H1 (cell line): ENCODE results near the gene DBX2. TPM values are rescaled to one million over a fixed set of nuclear protein-coding genes. Genes with fewer than 3 reads are reported as not detected.

Experiments
- CTCF ChIA-PET: fragments of 300-600 bp; sonication (Branson Sonifier 250); formaldehyde crosslinking; loops from one replicate; lab custom pipeline; 2021; ENCODE audit not compliant: partially characterized antibody; lab: Charles Lee
- POLR2A ChIA-PET: fragments of 300-600 bp; sonication (Branson Sonifier 250); formaldehyde crosslinking; loops from one replicate; lab custom pipeline; 2021; ENCODE audit warnings: inconsistent platforms; ENCODE audit not compliant: partially characterized antibody; lab: Charles Lee
- DNase-seq, 2 experiments: peaks; one replicate each; pipeline versions ENCODE4 v3.0.0 to v3.0.0-alpha.2; 2010 to 2022; ENCODE audit warnings: low spot score in 2 of 2, low read depth in 1 of 2, mixed read lengths in 1 of 2
- FAIRE-seq: peaks from 2 replicates; lab custom pipeline; 2011; peaks lifted over from hg19 to GRCh38; lab: Jason Lieb, UNC
- H2AFZ ChIP-seq: 2 replicates; pipeline ENCODE4 v1.8.1; 2012; ENCODE audit warnings: low read length, inconsistent platforms
- H2AK5ac ChIP-seq: 2 replicates; pipeline ENCODE4 v1.6.1; 2013; ENCODE audit warnings: low read depth, low read length
- H2BK120ac ChIP-seq: replicated peaks from 2 replicates; pipeline ENCODE3; 2013; ENCODE audit warnings: low read depth, low read length, inconsistent platforms
- H2BK12ac ChIP-seq: 2 replicates; pipeline ENCODE4 v1.6.1; 2013; ENCODE audit warnings: low read depth, low read length
- H2BK15ac ChIP-seq: 2 replicates; pipeline ENCODE4 v1.6.1; 2013; ENCODE audit warnings: low read length
- H2BK20ac ChIP-seq: 2 replicates; pipeline ENCODE4 v1.6.1; 2013; ENCODE audit warnings: low read length
- H2BK5ac ChIP-seq: 2 replicates; pipeline ENCODE4 v1.6.1; 2013; ENCODE audit warnings: low read depth, low read length
- H3K14ac ChIP-seq: 2 replicates; pipeline ENCODE4 v1.6.1; 2013; ENCODE audit warnings: inconsistent platforms; ENCODE audit not compliant: insufficient read length
- H3K18ac ChIP-seq: 2 replicates; pipeline ENCODE4 v1.6.1; 2013; ENCODE audit warnings: low read length; ENCODE audit errors: extremely low read depth
- H3K23ac ChIP-seq: 2 replicates; pipeline ENCODE4 v1.6.1; 2013; ENCODE audit warnings: inconsistent platforms; ENCODE audit not compliant: insufficient read length
- H3K23me2 ChIP-seq: 2 replicates; pipeline ENCODE4 v1.6.1; 2013; ENCODE audit warnings: low read depth, low read length
- H3K27ac ChIP-seq: 2 replicates; pipeline ENCODE4 v1.6.1; 2011; ENCODE audit warnings: low read depth, low read length, inconsistent platforms
- H3K27me3 ChIP-seq, 4 experiments: replicated peaks in 1 of 4; 1 replicate in 1 of 4; 2 replicates in 3 of 4; pipeline versions ENCODE4 v1.6.1 to v1.8.1; 2011 to 2013; ENCODE audit warnings: low read length in 3 of 4, mild to moderate bottlenecking in 3 of 4, inconsistent platforms in 2 of 4, mixed read lengths in 2 of 4, moderate library complexity in 1 of 4; ENCODE audit not compliant: control insufficient read depth in 3 of 4, insufficient read depth in 3 of 4; ENCODE audit errors: extremely low read depth in 1 of 4
- H3K36me3 ChIP-seq, 4 experiments: 2 replicates each; pipeline versions ENCODE4 v1.6.1 to v1.8.1; 2011 to 2013; ENCODE audit warnings: mild to moderate bottlenecking in 4 of 4, low read length in 3 of 4, moderate library complexity in 2 of 4, control low read depth in 1 of 4, inconsistent platforms in 1 of 4; ENCODE audit not compliant: insufficient read depth in 4 of 4, control insufficient read depth in 2 of 4
- H3K4ac ChIP-seq: replicated peaks from 2 replicates; pipeline ENCODE3; 2013; ENCODE audit warnings: low read length, low read depth, mixed read lengths, inconsistent platforms; ENCODE audit not compliant: insufficient read length
- H3K4me1 ChIP-seq, 4 experiments: replicated peaks in 1 of 4; 1 replicate in 1 of 4; 2 replicates in 3 of 4; pipeline versions ENCODE4 v1.6.1 to v1.8.1; 2011 to 2013; ENCODE audit warnings: low read length in 3 of 4, inconsistent platforms in 2 of 4, mixed read lengths in 1 of 4; ENCODE audit not compliant: insufficient read depth in 4 of 4, control insufficient read depth in 3 of 4
- H3K4me2 ChIP-seq, 2 experiments: 2 replicates each; pipeline versions ENCODE4 v1.6.1 to v1.8.1; 2011 to 2013; ENCODE audit warnings: low read depth in 2 of 2, low read length in 2 of 2, control low read depth in 1 of 2, inconsistent platforms in 1 of 2, mild to moderate bottlenecking in 1 of 2; ENCODE audit not compliant: insufficient read depth in 1 of 2
- H3K4me3 ChIP-seq, 4 experiments: fragments of 200-600, 300-600 bp in 1 of 4; sonication (generic), shearing (Covaris generic), sonication (Bioruptor Twin) in 1 of 4; 2 replicates each; pipeline versions ENCODE4 v1.5.1 to v1.8.1; 2011 to 2016; ENCODE audit warnings: low read length in 4 of 4, low read depth in 3 of 4, control low read depth in 2 of 4, inconsistent platforms in 2 of 4, mild to moderate bottlenecking in 2 of 4, mixed read lengths in 1 of 4, moderate library complexity in 1 of 4; ENCODE audit not compliant: insufficient read depth in 2 of 4; ENCODE audit errors: extremely low read depth in 1 of 4
- H3K56ac ChIP-seq: replicated peaks from 2 replicates; pipeline ENCODE3; 2013; ENCODE audit warnings: low read depth, mild to moderate bottlenecking, mixed read lengths, low read length, inconsistent platforms; ENCODE audit not compliant: insufficient read length
- H3K79me1 ChIP-seq: 2 replicates; pipeline ENCODE4 v1.6.1; 2013; ENCODE audit warnings: low read depth, low read length, control low read depth
- H3K79me2 ChIP-seq, 2 experiments: 2 replicates each; pipeline versions ENCODE4 v1.6.1 to v1.8.1; 2012 to 2013; ENCODE audit warnings: low read length in 2 of 2, mild to moderate bottlenecking in 2 of 2, inconsistent platforms in 1 of 2; ENCODE audit not compliant: insufficient read depth in 2 of 2, control insufficient read depth in 1 of 2
- H3K9ac ChIP-seq, 4 experiments: replicated peaks in 1 of 4; 1 replicate in 1 of 4; 2 replicates in 3 of 4; pipeline versions ENCODE4 v1.6.1 to v1.8.1; 2011 to 2013; ENCODE audit warnings: low read depth in 3 of 4, low read length in 3 of 4, control low read depth in 2 of 4, mild to moderate bottlenecking in 2 of 4, moderate library complexity in 2 of 4, inconsistent platforms in 1 of 4; ENCODE audit errors: extremely low read depth in 1 of 4
- H3K9me3 ChIP-seq, 2 experiments: 2 replicates each; pipeline versions ENCODE4 v1.6.1 to v1.8.1; 2012 to 2013; ENCODE audit warnings: mild to moderate bottlenecking in 2 of 2, moderate library complexity in 2 of 2, control low read depth in 1 of 2, inconsistent platforms in 1 of 2, low read depth in 1 of 2, low read length in 1 of 2, mixed read lengths in 1 of 2; ENCODE audit not compliant: insufficient read depth in 2 of 2
- H4K20me1 ChIP-seq, 2 experiments: replicated peaks in 1 of 2; 2 replicates each; pipeline versions ENCODE3 to v1.8.1; 2011 to 2013; ENCODE audit warnings: inconsistent platforms in 2 of 2, low read length in 2 of 2, mild to moderate bottlenecking in 1 of 2; ENCODE audit not compliant: insufficient read depth in 2 of 2, control insufficient read depth in 1 of 2
- H4K5ac ChIP-seq: 2 replicates; pipeline ENCODE4 v1.6.1; 2013; ENCODE audit warnings: low read length, low read depth, mixed read lengths, inconsistent platforms; ENCODE audit not compliant: insufficient read length
- H4K8ac ChIP-seq: 2 replicates; pipeline ENCODE4 v1.8.0; 2013; ENCODE audit warnings: mild to moderate bottlenecking, moderate library complexity, low read length, inconsistent platforms; ENCODE audit not compliant: insufficient read depth; ENCODE audit errors: extremely low read depth
- H4K91ac ChIP-seq: replicated peaks from 2 replicates; pipeline ENCODE3; 2013; ENCODE audit warnings: low read length, mixed read lengths, inconsistent platforms; ENCODE audit not compliant: insufficient read length
- ATF2 ChIP-seq: IDR thresholded peaks from 2 replicates; pipeline ENCODE4 v1.6.1; 2012; ENCODE audit warnings: low read length, inconsistent platforms
- ATF3 ChIP-seq: IDR thresholded peaks from 2 replicates; pipeline ENCODE4 v1.6.1; 2011; ENCODE audit warnings: low read depth, mild to moderate bottlenecking, low read length; ENCODE audit not compliant: insufficient read depth
- CREB1 ChIP-seq: IDR thresholded peaks from 2 replicates; pipeline ENCODE4 v1.6.1; 2012; ENCODE audit warnings: inconsistent platforms
- CTBP2 ChIP-seq: IDR thresholded peaks from 2 replicates; pipeline ENCODE4 v1.7.0; 2011; ENCODE audit warnings: borderline replicate concordance, mild to moderate bottlenecking, moderate library complexity, mixed read lengths, low read length; ENCODE audit not compliant: insufficient read depth, insufficient read length
- KDM1A ChIP-seq: fragments of 200-600, 300-600 bp; sonication (generic); IDR thresholded peaks from 2 replicates; pipeline ENCODE4 v1.7.1; 2016; ENCODE audit warnings: mild to moderate bottlenecking, low read length, borderline replicate concordance
- SRF ChIP-seq: IDR thresholded peaks from 2 replicates; pipeline ENCODE4 v1.6.1; 2011; ENCODE audit warnings: mild to moderate bottlenecking, low read depth, low read length, moderate library complexity
- WGBS, 2 experiments: shearing (Covaris generic) in 1 of 2; methylation state at CpG; one replicate each; pipeline versions ENCODE4 v1.1.6 to v1.1.7; 2013 to 2015; ENCODE audit warnings: low lambda C conversion rate in 2 of 2, mixed read lengths in 2 of 2, inconsistent platforms in 1 of 2, low coverage in 1 of 2, missing lambda C conversion rate in 1 of 2; ENCODE audit not compliant: insufficient replicate concordance in 2 of 2, insufficient coverage in 1 of 2, insufficient read length in 1 of 2; ENCODE audit errors: extremely low coverage in 1 of 2, missing lambda C conversion rate in 1 of 2; 5-methylcytosine and 5-hydroxymethylcytosine counted together
- polyA plus RNA-seq, 7 experiments: library from polyadenylated mRNA; depleted of rRNA in 3 of 7; stranded (reverse) in 5 of 7; unstranded in 2 of 7; fragments of >200 nt in 5 of 7; fragments of 200-250 nt in 2 of 7; gene quantifications; 1 replicate in 5 of 7; 2 replicates in 1 of 7; 4 replicates in 1 of 7; pipeline versions ENCODE4 v1.2.1 to v1.2.3, GENCODE V29; 2011 to 2013; ENCODE audit warnings: missing spikeins in 2 of 7, mixed read lengths in 2 of 7
- total RNA-seq: library from RNA; stranded (reverse); fragmentation: NEBNext Ultra II Directional; extraction: Animal tissue kit (Norgen Biotek cat#: 25700); gene quantifications from 2 replicates; pipeline ENCODE4 v1.2.1, GENCODE V29; 2021

The DBX2 gene
- total and polyA plus RNA-seq, 2 of the 8 experiments (the other 6 are each of a cell fraction or from before 2014, with no cell fraction given): 0.06 TPM; not detected in 1

DNA sequence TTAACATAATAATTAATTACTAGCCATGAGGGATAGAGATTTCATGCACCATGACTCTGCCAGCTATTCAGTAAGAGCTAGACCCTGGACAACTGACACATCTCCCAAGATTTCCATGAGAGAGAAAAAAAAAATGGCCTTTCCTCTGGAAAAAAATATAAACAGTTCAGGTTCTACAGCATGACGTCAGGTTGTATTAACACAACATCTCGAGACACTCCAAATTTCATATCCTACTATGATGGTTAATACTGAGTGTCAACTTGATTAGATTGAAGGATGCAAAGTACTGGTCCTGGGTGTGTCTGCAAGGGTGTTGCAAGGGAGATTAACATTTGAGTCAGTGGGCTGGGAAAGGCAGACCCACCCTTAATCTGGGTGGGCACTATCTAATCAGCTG lies 11.1 kb downstream of the DBX2 start:
- Histone ChIP-seq H3K79me2 (no peaks in the 10 kb centered on the region), H3K9ac (no peak overlapping the region), H3K23ac (no peak overlapping the region), H2BK5ac (no peak overlapping the region), H3K36me3 (no peaks in the 10 kb centered on the region), H3K4me1 (peaks cover 0 to 4% (median 0%) of the 10 kb centered on the region in 4 experiments; a peak in 1 of 7 replicates), H2BK12ac (no peak overlapping the region), H3K27ac (no peak overlapping the region), H4K8ac (no peak overlapping the region), H3K27me3 (no peaks in the 10 kb centered on the region), H2AK5ac (no peak overlapping the region), H3K4me2 (no peak overlapping the region), H3K9me3 (no peaks in the 10 kb centered on the region), H3K56ac (no peak overlapping the region), H3K14ac (no peak overlapping the region), H3K4me3 (no peak overlapping the region), H3K79me1 (no peaks in the 10 kb centered on the region), H2AFZ (no peak overlapping the region), H3K18ac (no peak overlapping the region), H3K23me2 (no peaks in the 10 kb centered on the region), H3K4ac (no peak overlapping the region), H4K20me1 (no peaks in the 10 kb centered on the region), H2BK15ac (no peak overlapping the region), H2BK20ac (no peak overlapping the region), H2BK120ac (no peak overlapping the region), H4K5ac (no peak overlapping the region), H4K91ac (no peak overlapping the region)
- WGBS, 2 experiments: 85% methylated on average over 2 of the region's 2 CpGs; no CpG with 5 or more reads in 1 of the 2 experiments
- TF ChIP-seq SRF (no peak), ATF2 (no peak), ATF3 (no peak), KDM1A (no peak), CTBP2 (no peak), CREB1 (no peak)
- ChIA-PET POLR2A (no interaction called here), CTCF (no interaction called here)
- DNase-seq (no peak), FAIRE-seq (no peak)
